ENCODE measurements around the gene TLX3. TPM values are rescaled to one million over a fixed set of nuclear protein-coding genes. Genes with fewer than 3 reads are reported as not detected.

Gene TLX3
- total RNA-seq, 1 experiment from 2014 or later = not detected

GRCh38 chr5:171283753-171284152 is 25.3 kb upstream of the TLX3 start:
- ChIA-PET CTCF (no interaction called here), POLR2A (no interaction called here)
- no peak for TF ChIP-seq SIN3A (IDR thresholded peaks at IDR 0.05; ENCODE audit: borderline replicate concordance, insufficient read depth, low read depth, low read length)
- no peak for TF ChIP-seq CTCF (IDR thresholded peaks at IDR 0.05)
- TF ChIP-seq TCF7L2 (IDR thresholded peaks at IDR 0.05; ENCODE audit: low read depth, low read length) = no peak
- no peak for TF ChIP-seq POLR2AphosphoS5 (IDR thresholded peaks at IDR 0.05; ENCODE audit: low read depth, low read length)
- no peak for TF ChIP-seq REST (IDR thresholded peaks at IDR 0.05; ENCODE audit: insufficient read depth in 1 of 2, low read depth in 2 of 2, low read length in 1 of 2)
- Histone ChIP-seq H3K4me3 (ENCODE audit: low read depth in 2 of 2, low read length in 2 of 2) (no peak overlapping the region), H3K27me3 (ENCODE audit: control insufficient read depth, insufficient read depth, low read length) (peaks cover 14% of the 10 kb centered on the region; the same call in 1 of the 2 replicates), H3K27ac (ENCODE audit: low read length) (no peak overlapping the region), H3K9me3 (ENCODE audit: control insufficient read depth, insufficient read depth, low read depth, low read length) (no peaks in the 10 kb centered on the region), H3K4me1 (ENCODE audit: control insufficient read depth, insufficient read depth, low read length) (no peaks in the 10 kb centered on the region), H3K36me3 (ENCODE audit: control insufficient read depth, insufficient read depth, low read length) (no peaks in the 10 kb centered on the region)
- ATAC-seq (no peak), DNase-seq (ENCODE audit: low read depth, low spot score) (no peak)
- intact Hi-C loops (cut with micrococcal nuclease; ENCODE audit: unreplicated experiment) = no loop called here
- in situ Hi-C loops (cut with HindIII; ENCODE audit: low pct_unique_long_range_greater_than_20kb, low sequenced_read_pairs) = no loop called here
- no TSS peak for BruUV-seq (replicated peaks)

GRCh38 chr5:171285465-171285864 is 23.6 kb upstream of the TLX3 start:
- no TSS peak for BruUV-seq (replicated peaks)
- H3K4me1 ChIP-seq (ENCODE audit: control insufficient read depth, insufficient read depth, low read length) = no peaks in the 10 kb centered on the region
- intact Hi-C loops (cut with micrococcal nuclease; ENCODE audit: unreplicated experiment) (no loop called here), in situ Hi-C loops (cut with HindIII; ENCODE audit: low pct_unique_long_range_greater_than_20kb, low sequenced_read_pairs) (no loop called here)
- POLR2A ChIA-PET = no interaction called here
- H3K4me3 ChIP-seq (ENCODE audit: low read depth in 2 of 2, low read length in 2 of 2) = no peak overlapping the region
- ATAC-seq = no peak
- no peak for TF ChIP-seq CTCF (IDR thresholded peaks at IDR 0.05)
- TF ChIP-seq SIN3A (IDR thresholded peaks at IDR 0.05; ENCODE audit: borderline replicate concordance, insufficient read depth, low read depth, low read length) = no peak
- TF ChIP-seq REST (IDR thresholded peaks at IDR 0.05; ENCODE audit: insufficient read depth in 1 of 2, low read depth in 2 of 2, low read length in 1 of 2) = no peak
- no peak for DNase-seq (ENCODE audit: low read depth, low spot score)
- H3K9me3 ChIP-seq (ENCODE audit: control insufficient read depth, insufficient read depth, low read depth, low read length) = no peaks in the 10 kb centered on the region
- H3K27ac ChIP-seq (ENCODE audit: low read length) = no peak overlapping the region
- H3K36me3 ChIP-seq (ENCODE audit: control insufficient read depth, insufficient read depth, low read length) = no peaks in the 10 kb centered on the region
- CTCF ChIA-PET = no interaction called here
- peaks cover 4% of the 10 kb centered on the region; the same call in 1 of the 2 replicates for H3K27me3 ChIP-seq (ENCODE audit: control insufficient read depth, insufficient read depth, low read length)
